NK-92 treated with Interleukin-12 subunit alpha and Interleukin-12 subunit beta, amount 100 ng/mL, for 24 hours (cell line): ENCODE data around the gene SHLD2.
"Not testable (repeated sequence)": the region's sequence is repeated elsewhere in the genome, so short reads cannot be mapped to it uniquely, and the experiment has no call there.

Experiments
- DNase-seq: peaks from one replicate; lab custom pipeline; 2025; lab: John Stamatoyannopoulos, UW

Gene SHLD2

GRCh38 chr10:87085537-87085936, 9.5 kb upstream of the SHLD2 start:
- no peak for DNase-seq

- no peak for DNase-seq
These were observed 5.3 kb upstream of the SHLD2 start for GRCh38 chr10:87089746-87090145.

GRCh38 chr10:87090779-87091178, 4.2 kb upstream of the SHLD2 start:
- DNase-seq: no peak

GRCh38 chr10:87092376-87092860, 2.6 kb upstream of the SHLD2 start:
- no peak for DNase-seq

GRCh38 chr10:87092861-87093631, 2.0 kb upstream of the SHLD2 start:
- no peak for DNase-seq

- DNase-seq: peak; percentile 73
These were observed 1.2 kb upstream of the SHLD2 start for GRCh38 chr10:87093632-87094372.

- peak; percentile 89 for DNase-seq
These were observed 385 bp downstream of the SHLD2 start for GRCh38 chr10:87095236-87095945.

- no peak for DNase-seq
These were observed 7.0 kb downstream of the SHLD2 start for GRCh38 chr10:87101996-87102395.

GRCh38 chr10:87104727-87105126, 9.7 kb downstream of the SHLD2 start:
- not testable (repeated sequence) for DNase-seq

GRCh38 chr10:87105446-87106124, 10.6 kb downstream of the SHLD2 start:
- DNase-seq: no peak

GRCh38 chr10:87118122-87118521, 23.1 kb downstream of the SHLD2 start:
- DNase-seq: not testable (repeated sequence)

GRCh38 chr10:87119029-87119428, 24.0 kb downstream of the SHLD2 start:
- not testable (repeated sequence) for DNase-seq

GRCh38 chr10:87123351-87123750, 28.3 kb downstream of the SHLD2 start:
- not testable (repeated sequence) for DNase-seq

GRCh38 chr10:87127048-87127447, 32.0 kb downstream of the SHLD2 start:
- not testable (repeated sequence) for DNase-seq

GRCh38 chr10:87127607-87128156, 32.7 kb downstream of the SHLD2 start:
- DNase-seq: not testable (repeated sequence)

- not testable (repeated sequence) for DNase-seq
These were observed 37.2 kb downstream of the SHLD2 start for GRCh38 chr10:87132176-87132575.

GRCh38 chr10:87133936-87134335, 38.9 kb downstream of the SHLD2 start:
- DNase-seq: not testable (repeated sequence)

GRCh38 chr10:87134440-87134839, 39.4 kb downstream of the SHLD2 start:
- not testable (repeated sequence) for DNase-seq

GRCh38 chr10:87137478-87137877, 42.5 kb downstream of the SHLD2 start:
- not testable (repeated sequence) for DNase-seq

GRCh38 chr10:87142230-87143108, 47.5 kb downstream of the SHLD2 start:
- DNase-seq: not testable (repeated sequence)

- DNase-seq: not testable (repeated sequence)
These were observed 48.1 kb downstream of the SHLD2 start for GRCh38 chr10:87143109-87143418.
